ENCODE results near the gene STAB2.

Gene STAB2

GRCh38 chr12:103696101-103696500, 109.0 kb downstream of the STAB2 start:
- no peak for DNase-seq (ENCODE audit: low read depth in 2 of 2)

- DNase-seq (ENCODE audit: low read depth in 2 of 2) = no peak
Observed at GRCh38 chr12:103697971-103698751, 111.1 kb downstream of the STAB2 start.

- no peak for DNase-seq (ENCODE audit: low read depth in 2 of 2)
Observed at GRCh38 chr12:103698752-103699560, 111.9 kb downstream of the STAB2 start.

GRCh38 chr12:103705098-103705497, 118.0 kb downstream of the STAB2 start:
- DNase-seq (ENCODE audit: low read depth in 2 of 2) = no peak

- no peak for DNase-seq (ENCODE audit: low read depth in 2 of 2)
Observed at GRCh38 chr12:103705927-103706326, 118.9 kb downstream of the STAB2 start.

- no peak for DNase-seq (ENCODE audit: low read depth in 2 of 2)
Observed at GRCh38 chr12:103707446-103707845, 120.4 kb downstream of the STAB2 start.

GRCh38 chr12:103710544-103710943, 123.5 kb downstream of the STAB2 start:
- no peak for DNase-seq (ENCODE audit: low read depth in 2 of 2)

- no peak for DNase-seq (ENCODE audit: low read depth in 2 of 2)
Observed at GRCh38 chr12:103712216-103712615, 125.1 kb downstream of the STAB2 start.

- DNase-seq (ENCODE audit: low read depth in 2 of 2) = no peak
Observed at GRCh38 chr12:103715494-103715893, 128.4 kb downstream of the STAB2 start.

- no peak for DNase-seq (ENCODE audit: low read depth in 2 of 2)
Observed at GRCh38 chr12:103716517-103717196, 129.6 kb downstream of the STAB2 start.

GRCh38 chr12:103725398-103725797, 138.3 kb downstream of the STAB2 start:
- DNase-seq (ENCODE audit: low read depth in 2 of 2) = no peak

- no peak for DNase-seq (ENCODE audit: low read depth in 2 of 2)
Observed at GRCh38 chr12:103727638-103728037, 140.6 kb downstream of the STAB2 start.

- DNase-seq (ENCODE audit: low read depth in 2 of 2) = no peak
Observed at GRCh38 chr12:103728323-103728722, 141.2 kb downstream of the STAB2 start.

- no peak for DNase-seq (ENCODE audit: low read depth in 2 of 2)
Observed at GRCh38 chr12:103729499-103729898, 142.4 kb downstream of the STAB2 start.

- DNase-seq (ENCODE audit: low read depth in 2 of 2) = no peak
Observed at GRCh38 chr12:103731539-103731938, 144.5 kb downstream of the STAB2 start.

GRCh38 chr12:103734863-103735262, 147.8 kb downstream of the STAB2 start:
- no peak for DNase-seq (ENCODE audit: low read depth in 2 of 2)

- no peak for DNase-seq (ENCODE audit: low read depth in 2 of 2)
Observed at GRCh38 chr12:103735291-103735690, 148.2 kb downstream of the STAB2 start.

- no peak for DNase-seq (ENCODE audit: low read depth in 2 of 2)
Observed at GRCh38 chr12:103736572-103736971, 149.5 kb downstream of the STAB2 start.

GRCh38 chr12:103737881-103738280, 150.8 kb downstream of the STAB2 start:
- no peak for DNase-seq (ENCODE audit: low read depth in 2 of 2)

- DNase-seq (ENCODE audit: low read depth in 2 of 2) = no peak
Observed at GRCh38 chr12:103742349-103742932, 155.4 kb downstream of the STAB2 start.

- no peak for DNase-seq (ENCODE audit: low read depth in 2 of 2)
Observed at GRCh38 chr12:103743788-103744187, 156.7 kb downstream of the STAB2 start.

- no peak for DNase-seq (ENCODE audit: low read depth in 2 of 2)
Observed at GRCh38 chr12:103745962-103746361, 158.9 kb downstream of the STAB2 start.
